A549 (cell line): ENCODE measurements around the gene PPP1R7. TPM values are rescaled to one million over a fixed set of nuclear protein-coding genes. Genes with fewer than 3 reads are reported as not detected.

Experiments used
- ATAC-seq, 2 experiments: fragments of 200-7000 bp in 1 of 2; fragments of >200 bp in 1 of 2; cut with Nextera tagmentation in 1 of 2; cut with Tn5 transposase in 1 of 2; 3 replicates each; pipeline versions ENCODE4 v1.8.0 to v1.9.1; 2018 to 2020; ENCODE audit warnings: mild to moderate bottlenecking in 1 of 2, moderate library complexity in 1 of 2
- CTCF ChIA-PET: fragments of 300-600 bp; sonication (Branson Sonifier 250); formaldehyde crosslinking; extraction: SDS; loops from one replicate; lab custom pipeline; 2021; ENCODE audit warnings: antibody characterized with exemption, inconsistent platforms; lab: Yijun Ruan, JAX
- POLR2A ChIA-PET: fragments of 350-600 bp; formaldehyde crosslinking; extraction: SDS; loops from one replicate; lab custom pipeline; 2021; ENCODE audit warnings: antibody characterized with exemption, inconsistent platforms; lab: Yijun Ruan, JAX
- DNase-seq, 2 experiments: peaks; one replicate each; pipeline versions ENCODE4 v3.0.0 to v3.0.0-alpha.2; 2011 to 2016; ENCODE audit warnings: low read depth in 1 of 2, low spot score in 1 of 2
- FAIRE-seq: peaks from 2 replicates; lab custom pipeline; 2011; peaks lifted over from hg19 to GRCh38; lab: Jason Lieb, UNC
- H3K27ac ChIP-seq, 2 experiments: fragments of >200 bp; sonication (Bioruptor Twin); formaldehyde crosslinking; 3 replicates each; pipeline ENCODE4 v1.5.1; 2016 to 2017
- H3K4me1 ChIP-seq: fragments of >200 bp; sonication (Bioruptor Twin); formaldehyde crosslinking; 3 replicates; pipeline ENCODE4 v1.6.1; 2016
- H3K4me2 ChIP-seq: fragments of >200 bp; sonication (Bioruptor Twin); formaldehyde crosslinking; 3 replicates; pipeline ENCODE4 v1.6.1; 2016
- H3K4me3 ChIP-seq: fragments of >200 bp; sonication (Bioruptor Twin); formaldehyde crosslinking; 3 replicates; pipeline ENCODE4 v1.5.1; 2016
- H3K9me3 ChIP-seq: fragments of >200 bp; sonication (Bioruptor Twin); formaldehyde crosslinking; 3 replicates; pipeline ENCODE4 v1.6.1; 2016
- BHLHE40 ChIP-seq: IDR thresholded peaks from 2 replicates; pipeline ENCODE4 v1.6.1; 2012; ENCODE audit warnings: low read depth, low read length, inconsistent platforms
- CEBPB ChIP-seq, 2 experiments: fragments of >200 bp in 1 of 2; sonication (Bioruptor Twin) in 1 of 2; formaldehyde crosslinking in 1 of 2; IDR thresholded peaks; 2 replicates each; pipeline ENCODE4 v1.6.1; 2012 to 2016
- CTCF ChIP-seq: fragments of >200 bp; sonication (Bioruptor Twin); formaldehyde crosslinking; IDR thresholded peaks from 3 replicates; pipeline ENCODE4 v1.5.1; 2016
- E2F6 ChIP-seq: IDR thresholded peaks from 2 replicates; pipeline ENCODE4 v1.6.1; 2012; ENCODE audit warnings: low read depth, borderline replicate concordance
- EHF ChIP-seq: fragments of 250-450 bp; sonication (Bioruptor Pico); IDR thresholded peaks from 2 replicates; pipeline ENCODE4 v1.5.0; 2020; ENCODE audit warnings: mild to moderate bottlenecking
- EHMT2 ChIP-seq: fragments of 200-600 bp; sonication (generic); IDR thresholded peaks from 2 replicates; pipeline ENCODE4 v1.6.1; 2016; ENCODE audit warnings: antibody characterized with exemption, low read depth, mild to moderate bottlenecking, moderate library complexity
- FOSB ChIP-seq: fragments of 250-450 bp; sonication (Bioruptor Pico); IDR thresholded peaks from 2 replicates; pipeline ENCODE4 v1.5.0; 2020; ENCODE audit warnings: mild to moderate bottlenecking, moderate library complexity
- HES2 ChIP-seq: fragments of >200 bp; sonication (Bioruptor Twin); formaldehyde crosslinking; IDR thresholded peaks from 2 replicates; pipeline ENCODE4 v1.6.1; 2016
- HOXB5 ChIP-seq: fragments of 250-450 bp; sonication (Bioruptor Pico); IDR thresholded peaks from 2 replicates; pipeline ENCODE4 v1.5.0; 2020; ENCODE audit warnings: mild to moderate bottlenecking, moderate library complexity
- JUN ChIP-seq, 2 experiments: fragments of >200 bp; sonication (Bioruptor Twin); formaldehyde crosslinking; IDR thresholded peaks; 2 replicates in 1 of 2; 3 replicates in 1 of 2; pipeline ENCODE4 v1.6.1; 2016 to 2017
- KDM1A ChIP-seq: fragments of 200-600 bp; sonication (generic); IDR thresholded peaks from 2 replicates; pipeline ENCODE4 v1.6.1; 2016; ENCODE audit warnings: low read depth, mild to moderate bottlenecking
- KDM5A ChIP-seq: fragments of 200-600 bp; sonication (generic); IDR thresholded peaks from 2 replicates; pipeline ENCODE4 v1.6.1; 2016; ENCODE audit warnings: antibody characterized with exemption, mild to moderate bottlenecking
- MAFK ChIP-seq: fragments of 450-650 bp; IDR thresholded peaks from 2 replicates; pipeline ENCODE4 v1.6.1; 2014; ENCODE audit not compliant: partially characterized antibody
- MAZ ChIP-seq: fragments of 150-350 bp; IDR thresholded peaks from 2 replicates; pipeline ENCODE4 v1.6.1; 2014; ENCODE audit warnings: antibody characterized with exemption, low read depth, low read length, borderline replicate concordance
- MYC ChIP-seq: IDR thresholded peaks from 2 replicates; pipeline ENCODE4 v1.6.1; 2012; ENCODE audit warnings: mild to moderate bottlenecking, inconsistent platforms, low read length, improper control_type of control experiment, borderline replicate concordance
- NPAS2 ChIP-seq: fragments of 250-450 bp; sonication (Bioruptor Pico); IDR thresholded peaks from 2 replicates; pipeline ENCODE4 v1.8.0; 2022; ENCODE audit warnings: mild to moderate bottlenecking, moderate library complexity, borderline replicate concordance
- PBX3 ChIP-seq: IDR thresholded peaks from 2 replicates; pipeline ENCODE4 v1.6.1; 2012
- PHF8 ChIP-seq: fragments of 200-600 bp; sonication (generic); IDR thresholded peaks from 2 replicates; pipeline ENCODE4 v1.6.1; 2016; ENCODE audit warnings: low read depth, mild to moderate bottlenecking, antibody characterized with exemption, moderate library complexity, borderline replicate concordance
- POLR2A ChIP-seq: IDR thresholded peaks from 2 replicates; pipeline ENCODE4 v1.6.1; 2012; ENCODE audit warnings: mild to moderate bottlenecking, low read length
- POLR2AphosphoS2 ChIP-seq: conservative IDR thresholded peaks from 2 replicates; pipeline ENCODE4 v1.6.1; 2012; ENCODE audit warnings: low read length, improper control_type of control experiment, inconsistent platforms
- RAD21 ChIP-seq, 2 experiments: fragments of >200 bp in 1 of 2; sonication (Bioruptor Twin) in 1 of 2; formaldehyde crosslinking in 1 of 2; IDR thresholded peaks in 1 of 2; conservative IDR thresholded peaks in 1 of 2; 2 replicates in 1 of 2; 3 replicates in 1 of 2; pipeline ENCODE4 v1.6.1; 2012 to 2018; ENCODE audit warnings: inconsistent platforms in 1 of 2
- RARB ChIP-seq: fragments of 250-450 bp; sonication (Bioruptor Pico); IDR thresholded peaks from 2 replicates; pipeline ENCODE4 v1.8.0; 2021; ENCODE audit warnings: mild to moderate bottlenecking, moderate library complexity
- RFX5 ChIP-seq: fragments of 450-650 bp; IDR thresholded peaks from 2 replicates; pipeline ENCODE4 v1.7.1; 2014; ENCODE audit warnings: antibody characterized with exemption, mild to moderate bottlenecking, moderate library complexity
- RNF2 ChIP-seq: fragments of 200-600 bp; sonication (generic); IDR thresholded peaks from 2 replicates; pipeline ENCODE4 v1.6.1; 2016; ENCODE audit warnings: low read depth, mild to moderate bottlenecking, antibody characterized with exemption, moderate library complexity, borderline replicate concordance
- TP53 ChIP-seq: fragments of 250-450 bp; sonication (Bioruptor Pico); IDR thresholded peaks from 2 replicates; pipeline ENCODE4 v1.5.0; 2021; ENCODE audit warnings: mild to moderate bottlenecking, moderate library complexity
- USF2 ChIP-seq: fragments of 450-650 bp; IDR thresholded peaks from 2 replicates; pipeline ENCODE4 v1.6.1; 2014; ENCODE audit warnings: antibody characterized with exemption
- ZC3H11A ChIP-seq: fragments of 450-650 bp; IDR thresholded peaks from 2 replicates; pipeline ENCODE4 v1.6.1; 2014; ENCODE audit warnings: antibody characterized with exemption, mild to moderate bottlenecking
- ZFP36 ChIP-seq: fragments of 450-650 bp; IDR thresholded peaks from 2 replicates; pipeline ENCODE4 v1.6.1; 2014; ENCODE audit warnings: borderline replicate concordance; ENCODE audit not compliant: partially characterized antibody
- whole genome bisulfite sequencing: methylation state at CpG from one replicate; pipeline ENCODE4 v1.1.6; 2017; ENCODE audit errors: missing lambda C conversion rate; 5-methylcytosine and 5-hydroxymethylcytosine counted together
- polyA plus RNA-seq, 4 experiments: library from polyadenylated mRNA; depleted of rRNA in 3 of 4; stranded (reverse); fragments of >200 nt; fragmentation: RNase III in 1 of 4; extraction: RNeasy Plus Mini Kit Qiagen cat#74134 plus additional on column Dnase treatment in 1 of 4; gene quantifications; 2 replicates in 3 of 4; 3 replicates in 1 of 4; pipeline ENCODE4 v1.2.3, GENCODE V29; 2011 to 2017
- TF ChIP-seq, protein P1 (sequence below): fragments of >200 bp; sonication (Bioruptor Twin); formaldehyde crosslinking; IDR thresholded peaks from 3 replicates; pipeline ENCODE4 v1.6.1; 2016

The PPP1R7 gene
- polyA plus RNA-seq, 2 of the 4 experiments (the other 2 are of a cell fraction): 76.4 to 124 TPM

DNA sequence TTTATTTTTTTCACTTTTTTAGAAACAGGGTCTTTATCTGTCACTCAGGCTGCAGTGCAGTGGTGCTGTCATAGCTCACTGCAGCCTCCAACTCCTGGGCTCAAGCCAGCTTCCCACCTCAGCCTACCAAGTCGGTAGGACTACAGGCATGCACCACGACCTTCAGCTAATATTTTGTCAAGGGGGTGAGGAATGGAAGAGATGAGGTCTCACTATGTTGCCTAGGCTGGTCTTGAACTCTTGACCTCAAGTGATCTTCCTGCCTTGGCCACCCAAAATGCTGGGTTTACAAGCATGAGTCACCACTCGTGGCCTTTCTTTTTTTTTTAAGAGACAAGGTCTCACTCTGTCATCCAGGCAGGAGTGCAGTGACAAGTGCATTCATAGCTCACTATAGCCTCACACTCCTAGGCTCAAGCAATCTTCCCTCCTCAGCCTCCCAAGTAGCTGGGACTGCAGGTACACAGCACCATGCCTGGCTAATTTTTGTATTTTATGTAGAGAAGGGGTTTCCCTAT, 13.4 kb downstream of the PPP1R7 start:
- FAIRE-seq (no peak), DNase-seq (no peak), ATAC-seq (no peak)
- no peak overlapping the region for H3K27ac ChIP-seq
- TF ChIP-seq KDM1A (no peak), KDM5A (no peak), JUN (IDR thresholded peaks at IDR 0.05) (no peak), BHLHE40 (no peak), MYC (no peak), POLR2AphosphoS2 (no peak), TP53 (no peak), MAFK (no peak), CTCF (no peak), EHMT2 (no peak), POLR2A (no peak), NPAS2 (CRISPR knock-in tag) (no peak), USF2 (no peak), ZC3H11A (no peak), RFX5 (no peak), PHF8 (no peak), FOSB (CRISPR knock-in tag) (no peak)
- ChIA-PET CTCF (interaction anchor here (1.7 kb wide), 1 partner anchor 13 kb away, joined by 5 read pairs; the partner anchor contains the start of gene PPP1R7), POLR2A (no interaction called here)
- WGBS: 47% methylated on average over 3 of the region's 3 CpGs
- no peak overlapping the region for H3K4me2 ChIP-seq
- no peaks in the 10 kb centered on the region for H3K4me1 ChIP-seq
- no peaks in the 10 kb centered on the region for H3K9me3 ChIP-seq
- H3K4me3 ChIP-seq: no peak overlapping the region

- TF ChIP-seq MAZ (no peak), HES2 (no peak), ZFP36 (no peak), E2F6 (no peak), CEBPB (IDR thresholded peaks at IDR 0.05) (no peak), TP53 (no peak), EHF (CRISPR knock-in tag) (no peak), EHMT2 (no peak), MAFK (no peak), RNF2 (no peak), JUN (IDR thresholded peaks at IDR 0.05) (no peak), RARB (CRISPR knock-in tag) (no peak), RAD21 (conservative IDR thresholded peaks at IDR 0.05 in 1 of 2, IDR thresholded peaks at IDR 0.05 in 1 of 2) (no peak), KDM1A (no peak), CTCF (no peak), POLR2A (no peak), FOSB (CRISPR knock-in tag) (no peak), HOXB5 (CRISPR knock-in tag) (no peak), PBX3 (no peak)
- TF ChIP-seq, protein P1, sequence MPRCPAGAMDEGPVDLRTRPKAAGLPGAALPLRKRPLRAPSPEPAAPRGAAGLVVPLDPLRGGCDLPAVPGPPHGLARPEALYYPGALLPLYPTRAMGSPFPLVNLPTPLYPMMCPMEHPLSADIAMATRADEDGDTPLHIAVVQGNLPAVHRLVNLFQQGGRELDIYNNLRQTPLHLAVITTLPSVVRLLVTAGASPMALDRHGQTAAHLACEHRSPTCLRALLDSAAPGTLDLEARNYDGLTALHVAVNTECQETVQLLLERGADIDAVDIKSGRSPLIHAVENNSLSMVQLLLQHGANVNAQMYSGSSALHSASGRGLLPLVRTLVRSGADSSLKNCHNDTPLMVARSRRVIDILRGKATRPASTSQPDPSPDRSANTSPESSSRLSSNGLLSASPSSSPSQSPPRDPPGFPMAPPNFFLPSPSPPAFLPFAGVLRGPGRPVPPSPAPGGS: no peak
- FAIRE-seq (no peak), ATAC-seq (no peak), DNase-seq (no peak)
- WGBS: 97% methylated on average over 14 of the region's 15 CpGs
- H3K9me3 ChIP-seq: peaks cover 8% of the 10 kb centered on the region
- no peak overlapping the region for H3K27ac ChIP-seq
- ChIA-PET POLR2A (no interaction called here), CTCF (interaction anchor here (0.5 to 1.1 kb wide), 4 partner anchors 18 to 317 kb away, joined by 3 read pairs; partner anchors contain the start of genes PASK and PPP1R7)
- no peak overlapping the region for H3K4me2 ChIP-seq
- H3K4me3 ChIP-seq: no peak overlapping the region
- no peaks in the 10 kb centered on the region for H3K4me1 ChIP-seq
These were observed 18.1 kb downstream of the PPP1R7 start for GRCh38 chr2:241168366-241168765.
